GM12873 (cell line): ENCODE results near the gene DELE1.

Source experiments
- CTCF ChIP-seq: IDR thresholded peaks from 2 replicates; pipeline ENCODE4 v1.5.1; 2012; ENCODE audit warnings: low read depth, mild to moderate bottlenecking, moderate library complexity, low read length, control low read depth; ENCODE audit not compliant: insufficient read depth; ENCODE audit errors: missing control alignments

DELE1 gene

DNA sequence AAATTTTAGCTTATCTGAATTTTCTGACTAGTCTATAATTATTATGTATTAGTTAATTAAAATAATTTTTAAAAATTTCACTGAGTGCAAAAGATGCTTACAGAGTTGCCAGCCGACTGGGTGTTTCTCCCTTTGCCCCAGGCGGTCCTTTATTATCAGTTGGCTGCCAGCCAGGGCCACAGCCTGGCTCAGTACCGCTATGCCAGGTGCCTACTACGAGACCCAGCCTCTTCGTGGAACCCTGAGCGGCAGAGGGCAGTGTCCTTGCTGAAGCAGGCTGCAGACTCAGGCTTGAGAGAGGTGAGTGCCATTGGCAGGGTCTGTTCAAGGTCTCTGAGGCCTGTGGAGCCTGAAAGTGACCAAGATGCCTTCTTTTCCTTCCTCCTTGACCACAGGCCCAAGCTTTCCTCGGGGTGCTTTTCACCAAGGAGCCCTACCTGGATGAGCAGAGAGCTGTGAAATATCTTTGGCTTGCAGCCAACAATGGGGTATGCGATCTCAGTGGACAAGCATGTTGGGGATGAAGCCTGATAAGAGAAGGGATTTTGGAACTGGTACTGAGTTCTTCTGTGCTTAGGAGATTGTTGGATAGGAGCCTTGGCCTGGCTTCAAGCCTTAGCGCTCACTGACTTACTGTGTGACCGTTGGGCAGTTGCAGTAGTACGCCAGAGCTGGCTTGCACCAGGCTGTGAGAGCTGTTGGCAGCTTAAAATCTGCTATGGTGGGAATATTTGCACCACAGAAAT is 10.6 kb downstream of the DELE1 start:
- no peak for TF ChIP-seq CTCF

GRCh38 chr5:141935538-141935937 is 11.9 kb downstream of the DELE1 start:
- TF ChIP-seq CTCF = no peak

DNA sequence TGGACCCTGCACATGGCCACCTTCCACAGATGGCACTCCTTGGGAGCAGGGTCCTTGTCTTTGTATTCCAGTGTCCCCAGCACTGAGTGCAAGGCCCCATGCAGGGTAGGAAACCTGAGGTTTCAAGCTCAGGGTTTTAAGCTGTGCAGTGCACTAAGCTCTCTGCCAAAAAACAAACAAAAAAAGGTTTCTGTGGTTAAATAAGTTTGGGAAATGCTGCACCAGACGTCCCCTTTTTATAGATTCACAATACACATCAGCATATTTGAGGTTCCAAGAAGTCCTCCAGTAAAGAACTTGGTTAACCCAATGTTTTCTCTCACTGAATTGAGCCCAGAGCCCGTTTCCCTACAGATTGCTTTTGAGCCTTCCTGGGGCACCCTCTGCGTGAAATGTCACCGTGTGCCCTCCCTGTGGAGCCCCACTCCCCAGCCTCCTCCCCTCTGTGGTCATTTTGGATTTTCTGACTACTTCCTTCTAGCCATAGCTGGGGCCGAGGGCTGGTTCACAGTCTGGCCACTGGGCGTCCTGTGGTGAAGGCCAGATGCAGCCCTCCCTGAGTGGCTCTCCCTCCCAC is 17.1 kb downstream of the DELE1 start:
- TF ChIP-seq CTCF = no peak

DNA sequence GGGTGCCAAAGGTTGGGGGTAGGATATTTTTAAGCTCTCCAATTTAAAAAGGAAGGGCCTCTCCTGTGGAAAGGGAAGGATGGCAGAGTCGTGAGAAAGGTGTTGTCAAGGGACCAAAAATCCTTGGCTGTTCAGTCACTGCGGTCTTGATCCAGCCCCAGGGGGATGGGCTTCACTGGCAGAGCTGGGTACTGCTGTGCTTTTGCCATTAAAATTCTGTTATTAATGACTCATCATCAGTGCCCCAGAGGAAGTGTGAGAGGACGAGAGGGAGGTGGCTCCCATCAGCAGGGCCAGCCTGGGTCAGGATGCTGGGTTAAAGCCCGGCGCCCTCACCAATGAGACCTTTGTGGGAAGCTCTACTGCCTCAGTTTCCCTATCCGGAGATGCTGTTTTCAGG is 17.6 kb downstream of the DELE1 start:
- no peak for TF ChIP-seq CTCF

GRCh38 chr5:141941779-141942178 is 18.1 kb downstream of the DELE1 start:
- TF ChIP-seq CTCF = no peak

- no peak for TF ChIP-seq CTCF
Measured at GRCh38 chr5:141942185-141942857, 18.6 kb downstream of the DELE1 start.

GRCh38 chr5:141944076-141944475 is 20.4 kb downstream of the DELE1 start:
- no peak for TF ChIP-seq CTCF
